Liver (tissue), 3 donors: ENCODE measurements around the gene RTN4.

Experiments
- CTCF ChIP-seq: fragments of 150-350 bp; IDR thresholded peaks from 2 replicates; pipeline ENCODE4 v1.5.1; 2017; ENCODE audit warnings: improper control_type of control experiment, low read depth, low read length; ENCODE audit not compliant: missing input control
- EGR1 ChIP-seq, 2 donors: IDR thresholded peaks; 2 replicates each; pipeline ENCODE4 v1.6.1; 2016 to 2018; ENCODE audit warnings: antibody characterized with exemption in 2 of 2, low read depth in 2 of 2
- JUND ChIP-seq, 2 donors: IDR thresholded peaks; 2 replicates each; pipeline ENCODE4 v1.6.1; 2016; ENCODE audit warnings: antibody characterized with exemption in 2 of 2
- MAX ChIP-seq: IDR thresholded peaks from 2 replicates; pipeline ENCODE4 v1.6.1; 2016; ENCODE audit warnings: antibody characterized with exemption
- RAD21 ChIP-seq, 2 donors: IDR thresholded peaks; 2 replicates each; pipeline ENCODE4 v1.6.1; 2016; ENCODE audit warnings: antibody characterized with exemption in 2 of 2, mild to moderate bottlenecking in 2 of 2
- REST ChIP-seq: IDR thresholded peaks from 2 replicates; pipeline ENCODE4 v1.6.1; 2016; ENCODE audit warnings: antibody characterized with exemption, mild to moderate bottlenecking
- RXRA ChIP-seq, 2 donors: IDR thresholded peaks; 2 replicates each; pipeline ENCODE4 v1.6.1; 2017 to 2018; ENCODE audit warnings: antibody characterized with exemption in 2 of 2, mild to moderate bottlenecking in 1 of 2
- SP1 ChIP-seq: IDR thresholded peaks from 2 replicates; pipeline ENCODE4 v1.6.1; 2018; ENCODE audit warnings: antibody characterized with exemption, mild to moderate bottlenecking
- TAF1 ChIP-seq: conservative IDR thresholded peaks from 2 replicates; pipeline ENCODE4 v1.6.1; 2016; ENCODE audit warnings: antibody characterized with exemption, mild to moderate bottlenecking
- YY1 ChIP-seq: IDR thresholded peaks from 2 replicates; pipeline ENCODE4 v1.6.1; 2016; ENCODE audit warnings: antibody characterized with exemption, mild to moderate bottlenecking
- ZBTB33 ChIP-seq: IDR thresholded peaks from 2 replicates; pipeline ENCODE4 v1.6.1; 2016; ENCODE audit warnings: antibody characterized with exemption
- donor health status: healthy.
- donor health status: healthy.

- no peak for TF ChIP-seq CTCF
- no peak for TF ChIP-seq TAF1
- no peak for TF ChIP-seq EGR1 (IDR thresholded peaks at IDR 0.05; ENCODE audit: low read depth in 2 of 2)
- TF ChIP-seq REST = no peak
- no peak for TF ChIP-seq JUND (IDR thresholded peaks at IDR 0.05)
- TF ChIP-seq YY1 = no peak
- no peak for TF ChIP-seq RXRA (IDR thresholded peaks at IDR 0.05)
- TF ChIP-seq SP1 = no peak
- no peak for TF ChIP-seq RAD21 (IDR thresholded peaks at IDR 0.05)
- TF ChIP-seq MAX = no peak
- no peak for TF ChIP-seq ZBTB33
Measured at GRCh38 chr2:54928719-54929118, 121.5 kb downstream of the RTN4 start.
